GM18951 (cell line): ENCODE measurements around the gene ARHGEF2.

Experiments used
- POLR2A ChIP-seq: IDR thresholded peaks from 4 replicates; pipeline ENCODE4 v1.6.1; 2011; ENCODE audit warnings: mild to moderate bottlenecking; ENCODE audit not compliant: insufficient read length, insufficient read depth; ENCODE audit errors: extremely low read depth
- in situ Hi-C: fragments of 300-500 bp; cut with MboI; formaldehyde crosslinking; loops from one replicate; pipeline ENCODE4 v1.12.0; 2022; ENCODE audit warnings: low sequenced_read_pairs, mixed read lengths, inconsistent platforms; ENCODE audit not compliant: unreplicated experiment

The ARHGEF2 gene

GRCh38 chr1:155978325-155978972 lies at the start of gene ARHGEF2:
Gene ARHGEF2 (minus strand): TSS chr1:155978547. CDS start chr1:155978427, 120 bp downstream.
- in situ Hi-C loops, result no loop called here
- peak; percentile 79 for TF ChIP-seq POLR2A

GRCh38 chr1:156026588-156026987 lies 48.2 kb upstream of the ARHGEF2 start:
- in situ Hi-C loops, result no loop called here
- no peak for TF ChIP-seq POLR2A

- TF ChIP-seq POLR2A, result no peak
Measured at GRCh38 chr1:156025876-156026275, 47.5 kb upstream of the ARHGEF2 start.

GRCh38 chr1:156024801-156025200 lies 46.5 kb upstream of the ARHGEF2 start:
- TF ChIP-seq POLR2A, result no peak
- in situ Hi-C loops, result no loop called here

More at GRCh38 chr1:156025876-156026275, 47.5 kb upstream of the ARHGEF2 start:
- in situ Hi-C loops, result no loop called here

GRCh38 chr1:156021954-156022353 lies 43.6 kb upstream of the ARHGEF2 start:
- in situ Hi-C loops, result no loop called here
- no peak for TF ChIP-seq POLR2A

- no peak for TF ChIP-seq POLR2A
- in situ Hi-C loops, result no loop called here
Measured at GRCh38 chr1:156021093-156021428, 42.7 kb upstream of the ARHGEF2 start.

GRCh38 chr1:156020293-156021092 lies 42.1 kb upstream of the ARHGEF2 start, which contains the start of gene SSR2:
Gene SSR2 (minus strand): TSS chr1:156020951. CDS start chr1:156020167, 784 bp downstream.
- TF ChIP-seq POLR2A, result peak; percentile 89
- in situ Hi-C loops, result no loop called here

GRCh38 chr1:156019946-156020292 lies 41.6 kb upstream of the ARHGEF2 start:
- TF ChIP-seq POLR2A, result no peak
- in situ Hi-C loops, result no loop called here

- in situ Hi-C loops, result no loop called here
- no peak for TF ChIP-seq POLR2A
Measured at GRCh38 chr1:156014829-156015228, 36.5 kb upstream of the ARHGEF2 start.

- in situ Hi-C loops, result no loop called here
- TF ChIP-seq POLR2A, result peak; percentile 33
Measured at GRCh38 chr1:156012051-156012817, 33.9 kb upstream of the ARHGEF2 start.

GRCh38 chr1:156009404-156009803 lies 31.1 kb upstream of the ARHGEF2 start:
- in situ Hi-C loops, result no loop called here
- TF ChIP-seq POLR2A, result no peak

GRCh38 chr1:156006666-156007376 lies 28.5 kb upstream of the ARHGEF2 start:
- in situ Hi-C loops, result no loop called here
- TF ChIP-seq POLR2A, result no peak
